HepG2 (cell line): ENCODE results near the gene SLC29A2. TPM values are rescaled to one million over a fixed set of nuclear protein-coding genes. Genes with fewer than 3 reads are reported as not detected.

ENCODE experiments used
- ARNT ChIP-seq: fragments of 450-650 bp; IDR thresholded peaks from 2 replicates; pipeline ENCODE4 v1.6.1; 2017
- ATAD3A ChIP-seq: sonication (generic); formaldehyde crosslinking; IDR thresholded peaks from 2 replicates; pipeline ENCODE4 v1.4.0; 2020; ENCODE audit warnings: missing genetic modification reagents
- ATF1 ChIP-seq: IDR thresholded peaks from 2 replicates; pipeline ENCODE4 v1.6.1; 2016; ENCODE audit warnings: mild to moderate bottlenecking, control low read depth
- ATF3 ChIP-seq: sonication (generic); formaldehyde crosslinking; IDR thresholded peaks from 2 replicates; pipeline ENCODE4 v1.4.0; 2020; ENCODE audit warnings: missing genetic modification reagents
- HOXA7 ChIP-seq: sonication (generic); formaldehyde crosslinking; IDR thresholded peaks from 2 replicates; pipeline ENCODE4 v1.8.1; 2022; ENCODE audit warnings: mild to moderate bottlenecking, missing genetic modification reagents, moderate library complexity
- HOXD1 ChIP-seq: sonication (generic); formaldehyde crosslinking; IDR thresholded peaks from 2 replicates; pipeline ENCODE4 v1.5.0; 2020; ENCODE audit warnings: missing genetic modification reagents
- ISL2 ChIP-seq: sonication (generic); formaldehyde crosslinking; IDR thresholded peaks from 2 replicates; pipeline ENCODE4 v1.5.0; 2020; ENCODE audit warnings: missing genetic modification reagents
- KLF9 ChIP-seq: IDR thresholded peaks from 2 replicates; pipeline ENCODE4 v1.6.1; 2016; ENCODE audit warnings: low read depth
- MAZ ChIP-seq, 2 experiments: sonication (generic) in 1 of 2; formaldehyde crosslinking in 1 of 2; IDR thresholded peaks; 2 replicates each; pipeline versions ENCODE4 v1.5.0 to v1.6.1; 2012 to 2020; ENCODE audit warnings: low read depth in 2 of 2, mild to moderate bottlenecking in 2 of 2, borderline replicate concordance in 1 of 2, improper control_type of control experiment in 1 of 2, low read length in 1 of 2, missing genetic modification reagents in 1 of 2, moderate library complexity in 1 of 2
- MEF2D ChIP-seq: sonication (generic); formaldehyde crosslinking; IDR thresholded peaks from 2 replicates; pipeline ENCODE4 v1.5.1; 2020; ENCODE audit warnings: mild to moderate bottlenecking, missing genetic modification reagents
- MIXL1 ChIP-seq: IDR thresholded peaks from 2 replicates; pipeline ENCODE4 v1.6.1; 2016
- MYNN ChIP-seq: sonication (generic); formaldehyde crosslinking; IDR thresholded peaks from 2 replicates; pipeline ENCODE4 v1.4.0; 2020; ENCODE audit warnings: mild to moderate bottlenecking, low read depth, missing genetic modification reagents
- NCOR1 ChIP-seq: fragments of 200-600 bp; sonication (generic); IDR thresholded peaks from 2 replicates; pipeline ENCODE4 v1.7.0; 2017; ENCODE audit warnings: antibody characterized with exemption, low read length, borderline replicate concordance
- NRL ChIP-seq: sonication (generic); formaldehyde crosslinking; IDR thresholded peaks from 2 replicates; pipeline ENCODE4 v1.5.0; 2020; ENCODE audit warnings: missing genetic modification reagents, mild to moderate bottlenecking, moderate library complexity, borderline replicate concordance
- PAXIP1 ChIP-seq: sonication (generic); formaldehyde crosslinking; conservative IDR thresholded peaks from 2 replicates; pipeline ENCODE4 v1.4.0; 2020; ENCODE audit warnings: mild to moderate bottlenecking, missing genetic modification reagents, moderate library complexity
- RAD51 ChIP-seq: fragments of 450-650 bp; IDR thresholded peaks from 2 replicates; pipeline ENCODE4 v1.6.1; 2016; ENCODE audit warnings: borderline replicate concordance
- RCOR2 ChIP-seq: IDR thresholded peaks from 2 replicates; pipeline ENCODE4 v1.6.1; 2016; ENCODE audit warnings: missing biosample characterization, missing genetic modification reagents
- RFX5 ChIP-seq: IDR thresholded peaks from 2 replicates; pipeline ENCODE4 v1.6.1; 2011; ENCODE audit warnings: low read depth, low read length, improper control_type of control experiment
- SMARCC2 ChIP-seq: fragments of 450-650 bp; IDR thresholded peaks from 2 replicates; pipeline ENCODE4 v1.6.1; 2017; ENCODE audit warnings: antibody characterized with exemption, mild to moderate bottlenecking
- TBX3 ChIP-seq: fragments of 450-650 bp; IDR thresholded peaks from 2 replicates; pipeline ENCODE4 v1.6.1; 2017; ENCODE audit warnings: antibody characterized with exemption, mild to moderate bottlenecking, inconsistent platforms, borderline replicate concordance
- TGIF2 ChIP-seq: IDR thresholded peaks from 2 replicates; pipeline ENCODE4 v1.6.1; 2016; ENCODE audit warnings: control low read depth, missing compliant biosample characterization
- ZBTB2 ChIP-seq: sonication (generic); formaldehyde crosslinking; IDR thresholded peaks from 2 replicates; pipeline ENCODE4 v1.8.0; 2022; ENCODE audit warnings: low read depth, missing genetic modification reagents
- ZBTB7A ChIP-seq: sonication (generic); formaldehyde crosslinking; IDR thresholded peaks from 2 replicates; pipeline ENCODE4 v1.8.0; 2022; ENCODE audit warnings: mild to moderate bottlenecking, missing genetic modification reagents
- ZNF136 ChIP-seq: sonication (generic); formaldehyde crosslinking; IDR thresholded peaks from 2 replicates; pipeline ENCODE4 v1.8.1; 2022; ENCODE audit warnings: low read depth, mild to moderate bottlenecking, moderate library complexity, missing genetic modification reagents
- ZNF501 ChIP-seq: sonication (generic); formaldehyde crosslinking; IDR thresholded peaks from 2 replicates; pipeline ENCODE4 v1.5.1; 2020; ENCODE audit warnings: mild to moderate bottlenecking, moderate library complexity, missing genetic modification reagents
- ZNF577 ChIP-seq: sonication (generic); formaldehyde crosslinking; IDR thresholded peaks from 2 replicates; pipeline ENCODE4 v1.4.0; 2020; ENCODE audit warnings: mild to moderate bottlenecking, low read depth, missing genetic modification reagents, borderline replicate concordance
- ZNF766 ChIP-seq: sonication (generic); formaldehyde crosslinking; IDR thresholded peaks from 2 replicates; pipeline ENCODE4 v1.5.0; 2020; ENCODE audit warnings: missing genetic modification reagents, borderline replicate concordance
- polyA plus RNA-seq, 8 experiments: library from polyadenylated mRNA; depleted of rRNA in 3 of 8; stranded (reverse) in 7 of 8; unstranded in 1 of 8; fragments of >200 nt; fragmentation: Illumina TruSeq in 4 of 8; extraction: Trizol in 4 of 8; gene quantifications; 2 replicates each; pipeline versions ENCODE4 v1.2.1 to v1.2.3, GENCODE V29; 2011 to 2016; ENCODE audit warnings: low read depth in 4 of 8, missing spikeins in 1 of 8, mixed read lengths in 1 of 8; ENCODE audit not compliant: insufficient read depth in 1 of 8
- total RNA-seq, 5 experiments: library from RNA; depleted of rRNA; stranded (reverse); fragments of >200 nt; fragmentation: Illumina TruSeq; extraction: Trizol; gene quantifications; 2 replicates each; pipeline ENCODE4 v1.2.3, GENCODE V29; 2016; ENCODE audit warnings: low read depth in 1 of 5

Gene SLC29A2
- total and polyA plus RNA-seq, 2 of the 13 experiments (the other 11 are each of a cell fraction or from before 2014, with no cell fraction given), result 0.63 to 0.66 TPM

- TF ChIP-seq ZBTB2 (CRISPR knock-in tag) (0 out of 2 replicates have a peak, but pooled peaks have one; percentile 38), ZBTB7A (CRISPR knock-in tag) (peak; percentile 69; the same call in 1 of the 2 replicates), NCOR1 (no peak), RAD51 (no peak), ZNF577 (CRISPR knock-in tag) (no peak), MIXL1 (CRISPR knock-in tag) (peak; percentile 80), ZNF136 (CRISPR knock-in tag) (no peak), ZNF766 (CRISPR knock-in tag) (no peak), ATF1 (no peak), ATF3 (CRISPR knock-in tag) (no peak), ATAD3A (CRISPR knock-in tag) (no peak), ZNF501 (0 out of 2 replicates have a peak, but pooled peaks have one; percentile 64), ISL2 (CRISPR knock-in tag) (0 out of 2 replicates have a peak, but pooled peaks have one; percentile 49), SMARCC2 (no peak), RCOR2 (CRISPR knock-in tag) (peak; percentile 55; the same call in 1 of the 2 replicates), MYNN (CRISPR knock-in tag) (no peak), HOXD1 (CRISPR knock-in tag) (no peak), PAXIP1 (CRISPR knock-in tag) (peak; percentile 46; the same call in 1 of the 2 replicates), NRL (peak; percentile 64; the same call in 1 of the 2 replicates), TBX3 (no peak), ARNT (no peak), RFX5 (no peak), MAZ (IDR thresholded peaks at IDR 0.05; ENCODE audit: borderline replicate concordance, low read depth, low read length) (no peak), MAZ (CRISPR knock-in tag; IDR thresholded peaks at IDR 0.05; ENCODE audit: low read depth) (peak; percentile 68; the same call in 1 of the 2 replicates), MEF2D (peak; percentile 74), TGIF2 (CRISPR knock-in tag) (0 out of 2 replicates have a peak, but pooled peaks have one; percentile 42), HOXA7 (no peak), KLF9 (CRISPR knock-in tag) (no peak)
These were observed 43.0 kb downstream of the SLC29A2 start (continued) for GRCh38 chr11:66328302-66329144.
